Measurements from ENCODE around the gene KHDC3L. TPM values are rescaled to one million over a fixed set of nuclear protein-coding genes. Genes with fewer than 3 reads are reported as not detected.

The KHDC3L gene
- total and polyA plus RNA-seq, 7 donors = not detected

GRCh38 chr6:73353636-73354593 is 8.5 kb upstream of the KHDC3L start, which contains the start of gene DPPA5:
DPPA5 (minus strand) TSS chr6:73354276; CDS start chr6:73354225, 51 bp downstream.
- no peaks in the 10 kb centered on the region for H3K4me1 ChIP-seq
- no peak within 1 kb of the TSS for H3K4me3 ChIP-seq
- peaks cover 0 to 20% (median 3%) of the 10 kb centered on the region in 3 donors for H3K27me3 ChIP-seq
- H3K27ac ChIP-seq = no peak within 1 kb of the TSS
- TF ChIP-seq EP300 (IDR thresholded peaks at IDR 0.05) (no peak), CTCF (IDR thresholded peaks at IDR 0.05) (no peak), POLR2A (IDR thresholded peaks at IDR 0.05) (no peak), POLR2AphosphoS5 (IDR thresholded peaks at IDR 0.05) (no peak)
- intact Hi-C loops (cut with DNase I) = no loop called here
- no peak for DNase-seq
- H3K9me3 ChIP-seq = no peaks in the 10 kb centered on the region
- H3K36me3 ChIP-seq = no peaks in the 10 kb centered on the region
- 76 to 90% methylated on average over 59 of the region's 59 CpGs for WGBS, 2 donors

- TF ChIP-seq POLR2AphosphoS5 (IDR thresholded peaks at IDR 0.05) (no peak), EP300 (IDR thresholded peaks at IDR 0.05) (no peak), CTCF (IDR thresholded peaks at IDR 0.05) (no peak), POLR2A (IDR thresholded peaks at IDR 0.05) (no peak)
- intact Hi-C loops (cut with DNase I) = no loop called here
- H3K36me3 ChIP-seq = no peaks in the 10 kb centered on the region
- no peak for DNase-seq
- no peak overlapping the region for H3K4me3 ChIP-seq
- no peaks in the 10 kb centered on the region for H3K9me3 ChIP-seq
- H3K4me1 ChIP-seq = no peaks in the 10 kb centered on the region
- no peak overlapping the region for H3K27ac ChIP-seq
- WGBS, 2 donors = 94 to 95% methylated on average over 31 of the region's 31 CpGs
- H3K27me3 ChIP-seq = no peaks in the 10 kb centered on the region
Observed at GRCh38 chr6:73362869-73363536, 545 bp downstream of the KHDC3L start.

- Histone ChIP-seq H3K36me3 (no peaks in the 10 kb centered on the region), H3K27ac (no peak overlapping the region), H3K9me3 (no peaks in the 10 kb centered on the region), H3K4me3 (no peak overlapping the region), H3K4me1 (no peaks in the 10 kb centered on the region), H3K27me3 (no peaks in the 10 kb centered on the region)
- no peak for DNase-seq
- 95 to 97% methylated on average over 23 of the region's 23 CpGs for WGBS, 2 donors
- intact Hi-C loops (cut with DNase I) = no loop called here
- TF ChIP-seq EP300 (IDR thresholded peaks at IDR 0.05) = no peak
- no peak for TF ChIP-seq POLR2A (IDR thresholded peaks at IDR 0.05)
- no peak for TF ChIP-seq CTCF (IDR thresholded peaks at IDR 0.05)
- TF ChIP-seq POLR2AphosphoS5 (IDR thresholded peaks at IDR 0.05) = no peak
Observed at GRCh38 chr6:73363537-73363875, 1.0 kb downstream of the KHDC3L start.

- WGBS, 2 donors = 90 to 93% methylated on average over 14 of the region's 14 CpGs
- Histone ChIP-seq H3K4me1 (no peaks in the 10 kb centered on the region), H3K36me3 (no peaks in the 10 kb centered on the region), H3K9me3 (no peaks in the 10 kb centered on the region), H3K27ac (no peak overlapping the region), H3K27me3 (no peaks in the 10 kb centered on the region), H3K4me3 (no peak overlapping the region)
- intact Hi-C loops (cut with DNase I) = no loop called here
- DNase-seq = no peak
- no peak for TF ChIP-seq CTCF (IDR thresholded peaks at IDR 0.05)
- no peak for TF ChIP-seq POLR2AphosphoS5 (IDR thresholded peaks at IDR 0.05)
- TF ChIP-seq POLR2A (IDR thresholded peaks at IDR 0.05) = no peak
- TF ChIP-seq EP300 (IDR thresholded peaks at IDR 0.05) = no peak
Observed at GRCh38 chr6:73364121-73364520, 1.7 kb downstream of the KHDC3L start.

Measured in sigmoid colon (tissue), 7 donors.